HG03342 (cell line): ENCODE results near the gene PCSK1.
A peak's percentile ranks its signal among the peaks of the same experiment; 100 is the strongest.
"Not testable (repeated sequence)": the region's sequence is repeated elsewhere in the genome, so short reads cannot be mapped to it uniquely, and the experiment has no call there.

ENCODE experiments used
- ATAC-seq: cut with Tn5 transposase; IDR thresholded peaks from one replicate; pipeline ENCODE4 v1.9.1; 2021; ENCODE audit warnings: mild to moderate bottlenecking, moderate library complexity; ENCODE audit not compliant: unreplicated experiment

PCSK1 gene

DNA sequence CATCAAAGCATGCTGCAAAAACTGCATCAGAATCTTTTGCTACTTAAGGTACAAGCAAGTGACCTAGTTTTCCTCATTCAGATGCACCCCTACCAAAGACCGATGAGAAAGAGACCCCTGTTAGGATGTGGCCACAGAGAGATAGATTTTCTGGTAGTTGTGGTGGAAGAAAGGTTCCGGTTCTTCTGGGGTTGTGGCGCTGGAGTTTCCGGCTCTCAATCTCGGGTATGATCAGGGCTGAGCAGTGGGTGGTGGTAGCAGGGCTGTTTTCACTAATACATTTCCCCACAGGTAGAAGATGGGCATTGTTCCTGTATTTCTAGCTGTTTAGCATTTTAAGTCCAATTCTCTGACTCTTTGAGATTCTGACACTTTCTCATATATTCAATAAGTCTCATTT lies 58.4 kb downstream of the PCSK1 start:
- no peak for ATAC-seq

DNA sequence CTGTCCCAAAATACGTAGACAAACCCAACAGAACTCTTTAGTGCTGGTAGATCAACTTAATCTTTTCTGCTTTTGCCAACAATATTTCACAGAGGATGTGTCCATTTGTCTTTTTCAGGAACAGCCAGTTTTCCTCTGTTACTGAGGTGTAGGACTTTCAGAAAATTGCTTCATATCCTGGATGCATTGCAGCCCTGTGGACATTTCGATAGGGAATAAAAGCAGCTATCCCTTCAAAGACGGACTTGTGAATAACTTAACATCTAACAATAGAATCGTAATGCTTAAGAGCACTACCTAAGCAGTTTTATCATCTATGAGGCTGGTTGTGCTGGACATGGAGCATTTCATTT lies 59.7 kb downstream of the PCSK1 start:
- ATAC-seq: no peak

DNA sequence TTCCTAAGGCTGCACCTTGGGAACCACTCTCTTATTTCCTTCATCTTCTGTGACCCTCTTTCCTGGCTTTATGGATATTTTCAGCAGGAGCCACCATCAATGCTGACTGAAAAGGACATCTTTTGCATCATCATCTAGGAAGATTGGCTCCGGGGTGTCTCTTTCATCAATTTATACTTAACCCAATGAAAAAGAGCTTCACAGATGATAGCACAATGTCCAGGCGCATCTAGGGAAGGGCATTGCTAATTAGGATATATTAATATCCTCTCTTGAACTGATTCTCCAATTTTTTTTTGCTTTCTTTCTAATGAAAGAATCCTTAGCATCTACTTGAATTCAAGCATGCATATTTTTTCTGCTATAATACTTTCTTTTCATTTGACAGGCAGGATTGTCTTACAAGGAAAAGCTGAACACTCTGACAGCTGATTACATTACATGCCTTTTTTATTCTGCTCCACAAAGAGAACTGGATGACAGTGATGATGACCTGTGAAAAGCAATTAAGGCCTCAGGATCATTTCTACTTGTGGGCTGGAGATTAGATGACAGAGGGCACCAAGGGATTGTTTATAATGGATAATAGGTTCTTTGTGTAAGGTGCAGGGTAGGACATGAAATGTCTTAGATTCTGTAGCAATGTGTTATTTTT lies 60.2 kb downstream of the PCSK1 start:
- ATAC-seq: no peak

DNA sequence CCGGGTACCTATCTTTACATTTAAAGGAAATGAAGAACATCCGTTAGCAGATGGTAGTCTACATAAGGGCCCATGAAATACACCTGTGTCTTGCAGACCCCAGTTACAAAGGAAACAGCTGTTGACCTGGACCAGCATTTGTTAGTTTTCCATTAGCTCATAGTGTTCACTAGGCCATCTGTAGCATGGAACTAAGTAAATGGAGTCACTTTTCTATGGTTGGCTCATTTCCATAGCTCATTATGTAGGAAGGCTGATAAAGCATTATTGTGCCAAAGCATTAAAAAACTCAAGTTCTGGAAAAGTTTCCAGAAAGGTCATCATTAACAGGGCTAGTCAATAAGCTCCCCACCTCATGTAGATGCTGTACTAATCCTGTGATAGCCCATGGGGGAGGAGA lies 62.1 kb downstream of the PCSK1 start:
- no peak for ATAC-seq

DNA sequence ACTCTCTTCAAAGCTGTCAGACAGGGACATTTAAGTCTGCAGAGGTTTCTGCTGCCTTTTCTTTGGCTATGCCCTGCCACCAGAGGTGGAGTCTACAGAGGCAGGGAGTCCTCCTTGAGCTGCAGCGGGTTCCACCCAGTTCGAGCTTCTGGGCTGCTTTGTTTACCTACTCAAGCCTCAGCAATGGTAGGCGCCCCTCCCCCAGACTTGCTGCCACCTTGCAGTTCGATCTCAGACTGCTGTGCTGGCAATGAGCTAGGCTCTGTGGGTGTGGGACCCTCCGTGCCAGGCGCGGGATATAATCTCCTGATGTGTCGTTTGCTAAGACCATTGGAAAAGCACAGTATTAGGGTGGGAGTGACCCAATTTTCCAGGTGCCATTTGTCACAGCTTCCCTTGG lies 65.7 kb downstream of the PCSK1 start:
- not testable (repeated sequence) for ATAC-seq

DNA sequence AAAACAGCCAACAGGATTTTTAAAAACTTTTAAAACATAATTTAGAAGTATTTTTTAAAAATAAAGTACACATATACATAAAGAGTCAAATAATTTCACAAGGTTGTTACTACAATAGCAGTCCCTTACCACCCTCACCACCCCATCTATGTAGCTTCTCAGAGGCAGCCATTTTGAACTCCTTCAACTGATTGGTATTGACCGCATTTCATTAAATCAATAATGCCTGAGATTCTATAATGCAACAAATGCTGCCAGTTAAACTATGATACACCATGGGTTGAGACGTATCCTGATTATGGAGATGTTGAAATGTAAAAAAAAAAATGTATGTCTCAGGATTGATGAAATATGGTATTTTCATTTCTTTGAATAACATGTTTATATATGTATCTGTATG lies 78.8 kb downstream of the PCSK1 start:
- ATAC-seq: no peak

DNA sequence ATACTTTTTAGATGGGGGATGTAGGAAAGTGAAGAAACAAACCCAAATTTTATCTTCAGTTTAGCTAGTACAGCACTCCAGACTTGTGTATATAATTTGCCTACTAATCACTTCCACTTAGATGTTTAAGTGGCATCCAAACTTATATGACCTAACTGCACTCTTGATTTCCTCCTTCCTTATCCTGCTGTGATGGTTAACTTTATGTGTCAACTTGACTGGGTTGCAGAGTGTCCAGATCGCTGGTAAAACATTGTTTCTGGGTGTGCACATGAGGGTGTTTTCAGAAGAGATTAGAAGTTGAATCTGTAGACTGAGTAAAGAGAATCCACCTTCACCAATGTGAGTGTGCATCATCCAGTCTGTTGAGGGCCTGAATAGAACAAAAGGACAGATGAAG lies 79.8 kb downstream of the PCSK1 start:
- no peak for ATAC-seq

DNA sequence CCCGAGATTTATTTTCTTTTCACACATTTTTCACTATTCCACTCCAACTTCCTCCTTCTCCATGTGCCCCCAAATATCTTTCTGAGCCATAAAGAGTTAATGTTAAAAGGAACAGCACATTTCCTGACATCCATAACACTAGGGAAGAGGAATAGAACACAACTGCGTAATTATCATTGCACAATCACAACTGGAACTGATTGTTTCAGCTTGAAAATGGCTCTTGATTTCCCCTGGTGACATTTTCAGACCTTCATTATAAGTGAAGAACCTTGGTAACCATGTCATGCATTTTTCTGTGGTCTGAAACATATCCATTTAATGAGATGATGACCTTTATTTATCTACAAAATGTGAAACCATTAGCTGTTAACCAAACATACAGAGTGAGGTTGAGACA lies 82.4 kb downstream of the PCSK1 start:
- ATAC-seq: no peak

DNA sequence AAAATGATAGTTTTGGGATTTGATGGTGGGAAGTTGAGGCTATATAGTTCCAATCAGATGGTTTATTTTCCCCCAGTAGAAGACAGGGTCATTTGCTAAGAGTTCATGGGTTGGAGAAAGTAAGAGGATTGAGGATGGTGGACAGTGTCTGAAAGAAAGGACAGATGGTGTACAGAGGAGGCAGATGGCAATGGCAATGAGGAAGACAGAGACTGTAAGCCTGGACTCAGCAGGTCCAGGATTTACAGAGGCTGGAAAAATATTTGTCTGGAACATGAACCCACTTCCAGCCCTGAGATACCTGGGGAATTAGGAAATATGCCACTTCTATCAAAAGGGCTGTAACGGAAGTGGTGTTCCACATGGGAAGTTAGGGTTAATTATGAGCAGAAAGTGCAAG lies 84.5 kb downstream of the PCSK1 start:
- ATAC-seq: no peak

DNA sequence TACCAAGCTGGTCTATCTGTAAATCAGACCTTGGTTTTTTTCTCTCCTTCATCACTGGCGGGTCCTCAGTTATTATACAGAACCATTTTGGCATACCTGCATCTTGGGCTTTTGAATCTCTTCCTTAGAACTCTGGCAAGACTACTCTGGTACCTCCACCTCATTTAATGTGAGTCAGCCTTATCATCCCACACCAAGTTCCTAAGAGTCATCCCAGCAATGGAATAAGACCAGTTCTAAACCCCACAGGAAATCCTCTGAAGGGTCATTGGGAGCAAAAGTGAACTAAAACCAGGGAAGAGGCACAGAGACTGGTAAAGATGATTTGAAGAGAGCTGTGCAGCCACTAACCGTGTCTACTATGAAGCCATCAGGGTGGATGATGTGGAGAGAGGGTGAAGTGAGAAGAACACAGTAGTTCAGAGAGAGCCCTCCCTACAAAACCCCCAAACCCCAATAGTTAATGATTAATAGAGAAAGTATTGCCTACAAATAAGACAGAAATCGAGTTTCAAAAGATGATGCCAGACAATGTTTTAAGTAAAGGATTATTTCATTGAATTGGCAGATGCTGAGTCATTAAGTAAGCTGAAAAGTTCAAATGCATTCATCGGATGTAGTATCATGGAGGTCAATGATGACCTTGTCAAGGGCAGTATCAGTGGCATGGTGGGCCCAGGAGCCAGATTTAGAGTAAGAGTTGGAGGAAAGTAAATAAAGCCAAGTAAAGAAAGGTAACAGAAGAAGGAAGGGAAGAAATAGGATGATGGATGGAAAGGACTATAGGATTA lies 85.4 kb downstream of the PCSK1 start:
- ATAC-seq: no peak

DNA sequence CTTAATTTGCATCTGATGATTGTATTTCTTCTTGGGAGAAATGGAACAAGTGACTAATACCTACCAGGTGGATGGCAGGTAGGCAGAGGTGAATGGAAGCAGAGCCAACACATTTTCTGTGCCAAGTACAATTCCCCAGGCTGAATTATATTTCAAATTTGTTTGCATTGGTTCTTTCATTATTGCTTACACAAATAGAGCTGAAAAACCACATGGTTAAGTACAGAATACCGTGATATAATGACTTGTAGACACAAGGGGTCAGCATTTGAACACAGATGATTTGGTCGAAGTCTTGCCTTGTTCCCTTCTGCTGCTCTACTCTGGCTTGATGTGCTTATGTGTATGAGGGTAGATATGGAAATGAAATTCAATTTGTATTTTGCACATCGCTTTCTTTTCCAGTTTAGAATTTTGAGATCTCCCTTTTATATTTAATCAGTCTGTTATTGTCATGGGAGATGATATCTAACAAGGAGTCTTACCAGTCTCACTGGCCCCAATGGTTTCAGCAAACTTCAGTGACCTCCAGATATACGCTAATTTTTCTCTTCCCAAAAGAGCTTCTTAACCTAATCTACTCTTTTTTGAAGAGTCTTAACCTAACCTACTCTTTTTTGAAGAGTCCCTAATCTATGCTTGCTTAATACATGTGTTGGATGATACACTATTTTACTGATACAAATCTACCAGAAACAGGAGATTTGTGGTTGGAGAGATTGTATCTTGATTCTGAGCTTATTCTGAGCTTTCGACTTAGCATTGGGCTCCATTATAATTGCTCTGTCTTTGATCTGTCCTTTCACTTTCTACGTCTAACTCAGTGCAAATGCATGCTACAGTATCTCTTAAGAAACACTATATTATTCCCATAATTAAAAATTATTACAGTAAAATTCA lies 88.1 kb downstream of the PCSK1 start:
- ATAC-seq: peak; percentile 92

DNA sequence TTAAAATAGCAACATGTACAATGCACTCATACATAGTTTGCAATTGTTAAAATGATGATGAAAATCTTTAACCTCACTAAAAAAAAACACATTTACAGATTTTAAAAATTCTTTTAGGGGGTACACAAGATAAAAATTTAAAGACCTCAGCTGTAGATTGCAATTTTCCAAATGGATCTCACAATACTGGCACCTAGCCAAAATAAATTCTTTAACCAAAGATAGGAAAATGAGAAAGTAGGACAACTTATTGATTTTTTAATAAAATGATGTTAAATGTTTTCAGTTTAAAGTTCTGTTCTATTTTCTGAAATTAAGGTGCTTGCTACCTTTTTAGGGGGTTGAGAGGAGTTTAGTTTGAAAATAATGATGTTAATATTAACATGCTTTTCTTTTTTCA lies 90.0 kb downstream of the PCSK1 start:
- no peak for ATAC-seq

DNA sequence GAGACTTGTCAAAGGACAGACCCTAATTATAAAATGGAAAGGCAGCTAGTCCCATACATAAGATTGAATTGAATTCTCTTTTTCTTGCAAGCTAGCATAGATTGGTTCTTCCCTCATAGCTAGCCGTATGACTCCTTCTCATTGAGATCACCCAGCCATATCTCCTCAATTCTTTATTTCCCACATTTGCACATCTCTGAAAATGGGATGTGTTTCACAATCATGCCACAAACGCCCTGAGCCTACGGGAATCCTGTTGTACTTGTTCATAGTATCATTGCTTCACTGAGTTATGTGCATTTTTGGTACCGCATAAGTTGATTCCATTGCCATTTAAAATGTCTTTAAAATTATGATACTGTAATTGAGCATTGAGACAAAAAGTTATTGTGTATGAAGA lies 90.5 kb downstream of the PCSK1 start:
- ATAC-seq: no peak
